Neuronal stem cell (in vitro differentiated cells): ENCODE data around the gene P4HA2.

Experiments
- DNase-seq: peaks from one replicate; pipeline ENCODE4 v3.0.0-alpha.2; 2013; ENCODE audit warnings: low spot score
- H2AFZ ChIP-seq: one replicate; pipeline ENCODE4 v1.6.1; 2013; ENCODE audit warnings: mild to moderate bottlenecking, low read length, inconsistent platforms
- H2AK5ac ChIP-seq: 2 replicates; pipeline ENCODE4 v1.6.1; 2013; ENCODE audit warnings: low read depth, mild to moderate bottlenecking, inconsistent platforms, low read length, moderate library complexity, mixed read lengths
- H2BK120ac ChIP-seq: 2 replicates; pipeline ENCODE4 v1.6.1; 2013; ENCODE audit warnings: low read depth, mild to moderate bottlenecking, inconsistent platforms, low read length, moderate library complexity, mixed read lengths
- H2BK12ac ChIP-seq: one replicate; pipeline ENCODE4 v1.6.1; 2013; ENCODE audit warnings: low read length, inconsistent platforms
- H2BK15ac ChIP-seq: 2 replicates; pipeline ENCODE4 v1.6.1; 2013; ENCODE audit warnings: mild to moderate bottlenecking, low read length, inconsistent platforms, mixed read lengths
- H2BK5ac ChIP-seq: one replicate; pipeline ENCODE4 v1.6.1; 2013; ENCODE audit warnings: inconsistent platforms, mild to moderate bottlenecking, low read length, moderate library complexity
- H3K14ac ChIP-seq: one replicate; pipeline ENCODE4 v1.6.1; 2013; ENCODE audit warnings: low read length, inconsistent platforms
- H3K18ac ChIP-seq: 2 replicates; pipeline ENCODE4 v1.6.1; 2013; ENCODE audit warnings: low read length, inconsistent platforms
- H3K23ac ChIP-seq: 2 replicates; pipeline ENCODE4 v1.6.1; 2013; ENCODE audit warnings: low read depth, mild to moderate bottlenecking, mixed read lengths, low read length, inconsistent platforms; ENCODE audit not compliant: poor library complexity
- H3K27ac ChIP-seq: replicated peaks from 3 replicates; pipeline ENCODE4 v1.5.1; 2013; ENCODE audit warnings: low read length, inconsistent platforms
- H3K27me3 ChIP-seq, 3 experiments: 2 replicates each; pipeline ENCODE4 v1.6.1; 2013; ENCODE audit warnings: low read length in 3 of 3, mild to moderate bottlenecking in 2 of 3, inconsistent platforms in 1 of 3, low read depth in 1 of 3, mixed read lengths in 1 of 3, moderate library complexity in 1 of 3; ENCODE audit not compliant: control insufficient read depth in 3 of 3, insufficient read depth in 3 of 3
- H3K36me3 ChIP-seq, 2 donors: replicated peaks in 1 of 2; 2 replicates each; pipeline ENCODE4 v1.6.1; 2013; ENCODE audit warnings: low read length in 2 of 2; ENCODE audit not compliant: control insufficient read depth in 2 of 2, insufficient read depth in 2 of 2
- H3K4ac ChIP-seq: 2 replicates; pipeline ENCODE4 v1.6.1; 2013; ENCODE audit warnings: inconsistent platforms, mild to moderate bottlenecking, low read length, moderate library complexity
- H3K4me1 ChIP-seq, 2 donors: 1 replicate in 1 of 2; 2 replicates in 1 of 2; pipeline ENCODE4 v1.6.1; 2013; ENCODE audit warnings: low read length in 2 of 2, low read depth in 1 of 2; ENCODE audit not compliant: control insufficient read depth in 2 of 2, insufficient read depth in 1 of 2
- H3K4me2 ChIP-seq: one replicate; pipeline ENCODE4 v1.6.1; 2013; ENCODE audit warnings: mild to moderate bottlenecking, low read length, inconsistent platforms; ENCODE audit not compliant: insufficient read depth, poor library complexity, severe bottlenecking
- H3K4me3 ChIP-seq, 2 donors: 2 replicates each; pipeline ENCODE4 v1.5.1; 2013; ENCODE audit warnings: low read length in 2 of 2, mild to moderate bottlenecking in 2 of 2, inconsistent platforms in 1 of 2, moderate library complexity in 1 of 2
- H3K79me1 ChIP-seq: one replicate; pipeline ENCODE4 v1.6.1; 2013; ENCODE audit warnings: low read depth, mild to moderate bottlenecking, inconsistent platforms, low read length, moderate library complexity
- H3K9ac ChIP-seq: one replicate; pipeline ENCODE4 v1.6.1; 2013; ENCODE audit warnings: mild to moderate bottlenecking, low read depth, low read length, inconsistent platforms; ENCODE audit not compliant: poor library complexity
- H3K9me3 ChIP-seq, 2 donors: replicated peaks in 1 of 2; 2 replicates each; pipeline versions ENCODE3 to v1.6.1; 2013; ENCODE audit warnings: low read length in 2 of 2, mild to moderate bottlenecking in 2 of 2, inconsistent platforms in 1 of 2, low read depth in 1 of 2, mixed read lengths in 1 of 2, moderate library complexity in 1 of 2; ENCODE audit not compliant: control insufficient read depth in 2 of 2, insufficient read depth in 1 of 2
- H4K8ac ChIP-seq: one replicate; pipeline ENCODE4 v1.6.1; 2013; ENCODE audit warnings: low read depth, mild to moderate bottlenecking, inconsistent platforms, low read length, moderate library complexity
- H4K91ac ChIP-seq: one replicate; pipeline ENCODE4 v1.6.1; 2013; ENCODE audit warnings: low read length, low read depth, mild to moderate bottlenecking, inconsistent platforms; ENCODE audit not compliant: poor library complexity
- WGBS, 2 donors: extraction: QIAGEN DNeasy Blood & Tissue Kit; methylation state at CpG; one replicate each; pipeline ENCODE4 v1.1.7; 2013; ENCODE audit warnings: missing lambda C conversion rate in 2 of 2, mixed read lengths in 1 of 2; ENCODE audit not compliant: insufficient read length in 2 of 2, insufficient replicate concordance in 1 of 2; ENCODE audit errors: extremely low coverage in 2 of 2; 5-methylcytosine and 5-hydroxymethylcytosine counted together

Gene P4HA2

DNA sequence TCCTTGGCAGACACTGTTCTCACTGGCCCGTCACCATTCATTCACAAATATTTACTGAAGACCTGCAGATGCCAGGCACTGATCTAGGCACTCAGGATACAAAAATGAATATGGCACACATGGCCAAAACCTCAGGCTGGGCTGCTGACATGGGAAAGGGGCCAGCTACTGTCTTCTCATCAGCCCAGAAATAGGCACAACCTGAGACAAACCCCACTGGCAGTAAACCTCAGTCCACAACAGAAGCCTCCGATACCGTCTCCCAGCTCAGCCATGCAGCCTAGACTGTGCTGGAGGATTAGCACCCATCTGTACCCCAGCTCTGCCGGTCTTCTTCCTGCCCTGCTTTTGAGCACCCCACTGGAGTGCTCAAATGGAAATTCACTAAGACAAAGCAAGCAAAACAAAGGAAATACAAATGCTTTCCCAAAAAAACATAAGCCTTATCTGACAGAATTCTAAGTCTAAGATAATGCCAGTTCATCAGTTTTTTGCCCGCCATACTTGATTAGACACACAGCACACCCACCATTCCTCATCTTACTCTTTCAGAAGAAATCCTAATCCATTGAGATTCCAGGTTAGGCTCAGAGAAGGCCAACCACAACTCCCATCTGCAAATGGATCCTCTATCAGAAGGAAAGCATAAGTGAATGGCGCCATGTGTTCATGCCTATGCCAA lies 8.2 kb downstream of the P4HA2 start:
- Histone ChIP-seq H3K4me2 (no peak overlapping the region), H3K18ac (no peak overlapping the region), H3K23ac (no peak overlapping the region), H2AFZ (no peak overlapping the region), H2BK5ac (no peak overlapping the region), H3K9ac (no peak overlapping the region), H2BK12ac (no peak overlapping the region), H4K8ac (no peak overlapping the region), H2BK15ac (no peak overlapping the region), H3K27ac (no peak overlapping the region), H3K4me3 (no peak overlapping the region), H3K14ac (no peak overlapping the region), H3K9me3 (no peaks in the 10 kb centered on the region), H3K4ac (no peak overlapping the region), H3K79me1 (no peaks in the 10 kb centered on the region), H2BK120ac (no peak overlapping the region), H3K36me3 (no peaks in the 10 kb centered on the region), H3K4me1 (no peaks in the 10 kb centered on the region), H4K91ac (no peak overlapping the region), H3K27me3 (peaks cover 0 to 20% (median 0%) of the 10 kb centered on the region in 3 experiments), H2AK5ac (no peak overlapping the region)
- no peak for DNase-seq
- WGBS, 2 donors: no CpG with 5 or more reads among the region's 6 CpGs

DNA sequence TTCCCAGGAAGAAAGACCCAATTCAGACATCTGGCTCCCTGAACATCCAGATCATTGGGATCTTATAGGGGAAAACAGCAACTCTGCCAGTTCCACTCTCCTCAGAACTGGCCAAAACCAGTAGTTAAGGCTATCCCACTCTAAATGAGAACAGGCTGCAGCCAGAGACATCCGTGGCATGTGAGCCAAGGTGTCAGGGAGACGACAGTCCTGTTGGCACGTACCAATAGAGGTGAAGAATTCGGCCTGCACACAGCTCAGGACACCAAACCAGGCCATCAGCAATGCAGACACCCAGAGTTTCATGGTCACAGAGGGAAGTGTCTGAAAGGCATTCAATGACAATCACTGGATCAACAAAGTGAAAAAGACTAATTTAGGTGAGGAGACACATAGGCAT lies 9.3 kb downstream of the P4HA2 start:
- Histone ChIP-seq H4K8ac (no peak overlapping the region), H3K4me3 (no peak overlapping the region), H2AK5ac (no peak overlapping the region), H3K9me3 (no peaks in the 10 kb centered on the region), H3K9ac (no peak overlapping the region), H3K27ac (no peak overlapping the region), H3K18ac (no peak overlapping the region), H2BK120ac (no peak overlapping the region), H4K91ac (no peak overlapping the region), H2AFZ (no peak overlapping the region), H3K4ac (no peak overlapping the region), H2BK5ac (no peak overlapping the region), H3K27me3 (peaks cover 0 to 13% (median 0%) of the 10 kb centered on the region in 3 experiments), H3K36me3 (no peaks in the 10 kb centered on the region), H3K14ac (no peak overlapping the region), H3K23ac (no peak overlapping the region), H2BK12ac (no peak overlapping the region), H3K4me2 (no peak overlapping the region), H3K4me1 (no peaks in the 10 kb centered on the region), H2BK15ac (no peak overlapping the region), H3K79me1 (no peaks in the 10 kb centered on the region)
- no peak for DNase-seq
- WGBS, 2 donors: no CpG with 5 or more reads among the region's 4 CpGs

DNA sequence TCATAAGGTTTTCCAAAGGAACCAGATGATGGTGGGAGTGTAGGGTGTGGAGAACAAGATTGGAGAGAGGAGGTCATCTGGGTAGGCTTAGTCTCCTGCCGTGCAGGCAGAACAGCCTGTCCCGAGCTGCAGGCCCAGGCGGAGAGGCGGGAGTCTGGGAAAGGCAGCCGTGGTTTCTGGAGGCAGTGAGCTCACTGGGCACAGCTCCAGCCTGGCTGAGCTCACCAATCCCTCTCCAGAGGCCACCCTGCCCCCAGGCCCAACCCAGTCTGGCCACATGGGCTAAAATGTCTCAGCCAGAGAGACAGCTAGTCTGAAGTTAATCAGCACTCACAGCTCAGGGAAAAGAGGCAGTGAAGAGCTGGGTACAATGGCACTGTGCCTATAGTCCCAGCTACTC lies 12.3 kb downstream of the P4HA2 start:
- no peak overlapping the region for H3K14ac ChIP-seq
- H4K8ac ChIP-seq: no peak overlapping the region
- no peaks in the 10 kb centered on the region for H3K79me1 ChIP-seq
- DNase-seq: no peak
- no peak overlapping the region for H3K4ac ChIP-seq
- peak overlapping the region; percentile 9 for H3K9ac ChIP-seq
- no peak overlapping the region for H2BK120ac ChIP-seq
- no peaks in the 10 kb centered on the region for H3K36me3 ChIP-seq
- H3K23ac ChIP-seq: no peak overlapping the region
- no peaks in the 10 kb centered on the region for H3K9me3 ChIP-seq
- no peak overlapping the region for H3K18ac ChIP-seq
- no peak overlapping the region for H2AK5ac ChIP-seq
- H3K27me3 ChIP-seq: peaks cover 0 to 7% (median 0%) of the 10 kb centered on the region in 3 experiments
- H2BK15ac ChIP-seq: no peak overlapping the region
- no peak overlapping the region for H4K91ac ChIP-seq
- H3K27ac ChIP-seq: no peak overlapping the region
- H2BK5ac ChIP-seq: no peak overlapping the region
- peak overlapping the region in 1 of 2 donors; percentile 26 for H3K4me3 ChIP-seq
- no peak overlapping the region for H2BK12ac ChIP-seq
- no peak overlapping the region for H2AFZ ChIP-seq
- peaks cover 0 to 3% of the 10 kb centered on the region in 2 donors for H3K4me1 ChIP-seq
- no CpG with 5 or more reads among the region's 5 CpGs for WGBS, 2 donors
- H3K4me2 ChIP-seq: no peak overlapping the region

DNA sequence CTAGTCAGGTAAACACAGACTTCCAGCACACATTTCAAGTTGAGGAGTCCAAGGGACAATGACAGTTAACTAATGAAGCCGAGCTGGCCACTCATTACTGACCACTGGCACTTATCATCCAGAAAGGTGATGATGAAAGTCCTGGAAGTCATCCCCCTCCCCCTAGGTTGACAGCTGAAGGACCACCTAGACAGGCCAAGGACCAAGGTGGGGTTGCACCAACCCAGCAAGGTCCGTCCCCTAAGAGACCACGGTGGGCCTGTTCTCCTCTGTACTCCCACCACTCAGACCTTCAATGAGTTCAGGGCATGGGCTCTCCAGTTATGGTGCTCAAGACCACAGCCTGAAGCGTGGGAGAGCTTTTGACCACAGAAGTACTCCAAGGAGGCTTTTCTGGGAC lies 13.2 kb downstream of the P4HA2 start:
- H3K4me1 ChIP-seq: peaks cover 0 to 3% of the 10 kb centered on the region in 2 donors
- H2BK12ac ChIP-seq: no peak overlapping the region
- no peak overlapping the region for H3K9ac ChIP-seq
- H2BK120ac ChIP-seq: no peak overlapping the region
- H3K27ac ChIP-seq: no peak overlapping the region
- no peak overlapping the region for H4K91ac ChIP-seq
- no peak overlapping the region for H3K14ac ChIP-seq
- H3K4me3 ChIP-seq: no peak overlapping the region
- DNase-seq: no peak
- H2AFZ ChIP-seq: no peak overlapping the region
- peak overlapping the region; percentile 29 for H3K18ac ChIP-seq
- no peak overlapping the region for H2BK5ac ChIP-seq
- H3K4me2 ChIP-seq: no peak overlapping the region
- no peaks in the 10 kb centered on the region for H3K79me1 ChIP-seq
- H3K36me3 ChIP-seq: no peaks in the 10 kb centered on the region
- no peaks in the 10 kb centered on the region for H3K9me3 ChIP-seq
- peaks cover 0 to 7% (median 0%) of the 10 kb centered on the region in 3 experiments for H3K27me3 ChIP-seq
- no peak overlapping the region for H2BK15ac ChIP-seq
- H4K8ac ChIP-seq: no peak overlapping the region
- WGBS, 2 donors: no CpG with 5 or more reads among the region's 4 CpGs
- no peak overlapping the region for H3K4ac ChIP-seq
- H2AK5ac ChIP-seq: no peak overlapping the region
- H3K23ac ChIP-seq: no peak overlapping the region
